ENCODE data around the gene SPTBN5. TPM values are rescaled to one million over a fixed set of nuclear protein-coding genes. Genes with fewer than 3 reads are reported as not detected.

The SPTBN5 gene
- total RNA-seq, 1 experiment from 2014 or later = 0.96 TPM

- TF ChIP-seq REST (IDR thresholded peaks at IDR 0.05; ENCODE audit: low read depth) = no peak
- TF ChIP-seq SRF (IDR thresholded peaks at IDR 0.05; ENCODE audit: low read depth) = peak; percentile 64
- TF ChIP-seq ELF1 (IDR thresholded peaks at IDR 0.05; ENCODE audit: borderline replicate concordance, low read depth) = no peak
- peak; percentile 77 for TF ChIP-seq CEBPB (IDR thresholded peaks at IDR 0.05; ENCODE audit: low read depth)
- peak; percentile 95 for TF ChIP-seq JUND (IDR thresholded peaks at IDR 0.05)
- no peak for TF ChIP-seq ATF3 (IDR thresholded peaks at IDR 0.05)
- no peak for TF ChIP-seq ZFX (IDR thresholded peaks at IDR 0.05)
- peak; percentile 91 for TF ChIP-seq SP1 (IDR thresholded peaks at IDR 0.05; ENCODE audit: low read depth)
- TF ChIP-seq ZBTB33 (IDR thresholded peaks at IDR 0.05; ENCODE audit: extremely low read depth, insufficient replicate concordance, low read length) = no peak
- TF ChIP-seq SIN3A (IDR thresholded peaks at IDR 0.05; ENCODE audit: low read depth) = peak; percentile 92
- TF ChIP-seq ZNF274 (IDR thresholded peaks at IDR 0.05; ENCODE audit: low read depth, low read length) = no peak
- peak; percentile 88 for TF ChIP-seq CBX3 (IDR thresholded peaks at IDR 0.05; ENCODE audit: low read depth)
- TF ChIP-seq EZH2 (IDR thresholded peaks at IDR 0.05) = no peak
- no peak for TF ChIP-seq RAD21 (IDR thresholded peaks at IDR 0.05; ENCODE audit: low read depth)
- no peak; the same call in 1 of the 2 replicates for TF ChIP-seq POLR2AphosphoS5 (IDR thresholded peaks at IDR 0.05; ENCODE audit: low read depth, low read length)
- TF ChIP-seq EGR1 (IDR thresholded peaks at IDR 0.05; ENCODE audit: low read depth) = no peak
- TF ChIP-seq POLR2A (IDR thresholded peaks at IDR 0.05; ENCODE audit: borderline replicate concordance, extremely low read depth, insufficient read depth, insufficient read length) = no peak
- TF ChIP-seq YY1 (IDR thresholded peaks at IDR 0.05; ENCODE audit: extremely low read depth, insufficient replicate concordance, low read depth, low read length) = peak; percentile 4
Measured at GRCh38 chr15:41940441-41940857, 46.6 kb upstream of the SPTBN5 start (continued).

Measured in HCT116 (cell line).